ENCODE results near the gene CXorf38.
"Not testable (repeated sequence)": the region's sequence is repeated elsewhere in the genome, so short reads cannot be mapped to it uniquely, and the experiment has no call there.

Gene CXorf38

DNA sequence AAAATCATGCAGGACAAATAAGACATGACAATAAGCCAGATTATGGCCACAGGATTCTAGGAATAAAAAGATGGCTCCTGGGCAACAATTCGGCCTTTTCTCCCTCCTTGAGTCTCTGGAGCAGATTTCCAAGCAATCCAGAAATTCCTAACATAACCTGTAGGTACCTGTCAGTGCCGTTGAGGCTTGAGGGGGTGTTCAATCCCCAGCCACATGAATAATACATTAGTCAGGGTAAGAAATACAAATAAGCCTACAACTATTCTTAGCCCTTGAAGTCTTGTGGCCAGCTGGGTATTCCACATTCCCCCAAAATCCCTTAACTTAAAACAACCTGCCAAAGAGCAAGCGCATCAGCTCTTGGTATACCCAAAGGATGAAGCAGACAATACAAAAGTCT lies 9.7 kb downstream of the CXorf38 start:
- in situ Hi-C loops (cut with HindIII; ENCODE audit: low sequenced_read_pairs), result no loop called here

DNA sequence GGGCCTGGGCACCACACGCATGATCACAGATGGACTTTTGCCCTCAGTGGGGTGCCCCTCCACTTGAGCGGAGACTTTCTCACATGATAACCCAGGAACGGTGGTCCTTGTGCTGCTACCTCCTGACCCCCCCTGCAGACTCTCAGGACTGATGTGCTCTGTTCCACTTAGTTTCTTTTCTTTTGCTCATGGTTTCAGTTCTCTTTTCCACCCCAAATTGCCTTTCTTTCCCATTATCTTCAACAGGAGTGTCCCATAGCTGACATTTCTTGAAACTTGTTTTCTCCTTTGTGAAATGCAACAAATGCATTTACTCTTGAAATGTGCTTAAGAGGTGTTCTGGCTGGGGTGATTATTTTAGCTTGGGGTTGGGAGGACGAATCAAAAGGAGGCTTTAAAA lies 15.2 kb downstream of the CXorf38 start:
- in situ Hi-C loops (cut with HindIII; ENCODE audit: low sequenced_read_pairs), result no loop called here

DNA sequence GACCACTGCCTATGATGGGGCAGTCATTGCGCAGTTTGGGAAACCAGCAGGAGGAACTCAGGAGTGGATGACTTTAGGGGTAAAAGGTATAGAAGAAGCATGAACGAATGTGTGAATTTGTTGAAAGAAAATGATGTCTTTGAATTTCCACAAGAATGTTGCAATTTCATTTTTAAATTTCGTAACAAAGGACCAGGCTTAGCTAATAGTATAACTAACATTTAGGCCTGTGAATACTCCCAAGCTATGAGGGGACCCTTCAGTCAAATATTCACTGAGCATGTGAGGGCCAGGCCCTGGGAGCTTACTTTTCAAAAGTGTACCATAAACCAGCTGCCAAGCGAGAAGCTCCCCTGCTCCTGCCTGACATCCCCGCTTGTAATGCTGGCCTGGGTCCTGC lies 18.9 kb downstream of the CXorf38 start:
- in situ Hi-C loops (cut with HindIII; ENCODE audit: low sequenced_read_pairs), result no loop called here

DNA sequence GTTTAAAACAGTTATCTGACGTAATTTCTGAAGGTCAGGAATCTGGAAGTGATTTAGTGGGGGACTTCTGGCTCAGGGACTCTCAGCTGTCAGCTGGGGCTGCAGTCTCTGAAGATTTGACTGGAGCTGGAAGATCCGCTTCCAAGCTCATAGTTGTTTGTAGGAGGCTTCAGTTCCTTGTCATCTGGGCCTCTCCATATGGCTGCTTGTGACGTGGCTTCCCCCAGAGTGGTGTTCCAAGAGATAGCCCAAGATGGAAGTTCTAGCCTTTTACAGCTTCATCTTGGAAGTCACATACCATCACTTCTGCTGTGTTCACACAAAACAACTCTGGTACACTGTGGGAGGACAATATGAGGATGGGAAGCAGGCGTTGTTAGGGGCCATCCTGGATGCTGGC lies 22.1 kb downstream of the CXorf38 start:
- in situ Hi-C loops (cut with HindIII; ENCODE audit: low sequenced_read_pairs), result no loop called here

DNA sequence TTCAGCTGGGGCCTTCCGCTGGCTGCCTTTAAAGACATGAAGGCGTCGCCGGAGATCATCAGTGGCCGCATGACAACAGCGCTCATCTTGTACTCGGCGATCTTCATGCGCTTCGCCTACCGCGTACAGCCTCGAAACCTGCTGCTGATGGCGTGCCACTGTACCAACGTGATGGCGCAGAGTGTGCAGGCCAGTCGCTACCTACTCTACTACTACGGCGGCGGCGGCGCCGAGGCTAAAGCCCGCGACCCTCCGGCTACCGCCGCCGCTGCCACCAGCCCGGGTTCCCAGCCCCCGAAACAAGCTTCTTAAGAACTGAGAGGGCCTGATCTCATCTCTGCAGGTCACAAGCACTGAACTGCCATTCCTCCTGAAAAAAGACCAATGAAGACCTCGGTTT lies 23.7 kb downstream of the CXorf38 start:
- in situ Hi-C loops (cut with HindIII; ENCODE audit: low sequenced_read_pairs), result no loop called here

DNA sequence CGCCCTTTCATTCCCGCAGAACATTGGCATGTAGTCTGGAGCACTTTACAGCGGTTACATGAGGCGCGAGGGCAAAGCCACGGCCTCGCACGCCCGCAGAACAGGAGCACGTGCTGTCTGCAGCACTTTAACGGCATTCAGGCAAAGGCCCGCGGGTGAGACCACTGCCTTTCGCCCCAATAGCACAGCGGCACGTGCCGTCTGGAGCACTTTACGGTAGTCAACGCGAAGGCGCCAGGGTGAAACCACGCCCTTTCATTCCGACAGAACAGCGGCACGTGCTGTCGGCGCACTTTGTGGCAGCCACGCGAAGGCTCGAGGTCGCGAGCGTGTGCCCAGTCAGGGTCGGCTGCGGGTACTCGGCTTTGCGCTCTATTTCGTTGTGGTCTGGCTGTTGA lies 24.2 kb downstream of the CXorf38 start, which contains the start of gene MPC1L:
MPC1L (plus strand) TSS at position 290 of the 398 bp plus-strand sequence. CDS start 138 bp downstream, outside the sequence.
- in situ Hi-C loops (cut with HindIII; ENCODE audit: low sequenced_read_pairs), result no loop called here

DNA sequence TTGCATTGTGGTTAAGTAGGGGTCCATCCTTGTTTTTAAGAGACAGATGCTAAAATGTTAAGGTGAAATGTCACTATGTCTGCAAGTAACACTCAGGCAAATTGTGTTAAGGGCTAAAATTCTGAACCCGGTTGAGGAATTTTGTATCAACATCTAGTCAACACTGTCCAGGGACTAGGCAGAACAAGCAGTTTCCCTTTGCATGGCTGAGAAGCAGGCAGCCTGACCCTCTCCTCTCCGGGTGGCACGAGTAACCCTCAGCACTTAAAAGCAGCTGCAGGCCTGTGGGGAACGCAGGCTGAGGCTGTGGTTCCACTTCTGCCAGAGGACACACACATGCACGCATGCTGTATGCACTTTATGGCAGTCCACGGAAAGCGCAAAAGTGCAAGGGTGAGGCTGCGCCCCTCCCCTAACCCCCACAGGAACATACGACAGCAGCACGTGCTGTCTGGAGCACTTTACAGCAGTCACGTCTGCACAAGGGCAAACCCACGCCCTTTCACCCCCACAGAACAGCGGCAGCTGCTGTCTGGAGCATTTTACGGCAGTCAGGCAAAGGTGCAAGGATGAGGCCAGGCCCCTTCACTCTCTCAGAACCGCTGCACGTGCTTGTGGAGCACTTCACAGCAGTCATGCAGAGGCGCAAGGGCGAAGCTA lies 24.8 kb downstream of the CXorf38 start:
- in situ Hi-C loops (cut with HindIII; ENCODE audit: low sequenced_read_pairs), result no loop called here

DNA sequence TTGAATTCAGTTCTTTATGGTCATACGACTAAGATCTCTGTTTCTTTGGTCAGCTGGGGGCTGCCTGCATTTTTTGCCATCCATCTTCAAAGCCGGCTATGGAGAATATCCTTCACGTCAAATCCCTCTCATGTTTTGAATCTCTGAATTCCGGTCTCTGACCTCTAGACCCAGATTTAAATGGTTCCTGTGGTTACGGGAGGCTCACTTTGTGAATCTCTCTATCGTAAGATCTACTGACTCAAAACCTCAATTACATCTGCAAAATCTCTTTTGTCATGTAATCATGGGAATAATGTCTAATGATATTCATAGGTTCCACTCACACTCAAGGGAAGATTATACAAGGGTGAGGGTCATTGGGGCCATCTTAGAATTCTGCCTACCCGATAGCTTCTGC lies 29.8 kb downstream of the CXorf38 start:
- in situ Hi-C loops (cut with HindIII; ENCODE audit: low sequenced_read_pairs), result no loop called here

DNA sequence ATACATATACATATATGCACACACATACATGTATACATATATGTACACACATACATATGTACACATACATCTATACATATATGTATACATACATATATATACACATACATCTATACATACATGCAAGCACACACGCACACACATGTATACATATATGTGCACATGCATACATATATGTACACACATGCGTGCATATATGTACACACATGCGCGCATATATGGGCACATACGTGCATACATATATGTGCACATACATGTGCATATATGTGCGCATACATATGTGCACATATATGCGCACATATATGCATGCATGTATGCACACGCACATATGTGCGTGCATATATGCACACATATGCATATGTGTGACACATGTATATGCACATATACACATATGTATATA lies 31.4 kb downstream of the CXorf38 start:
- in situ Hi-C loops (cut with HindIII; ENCODE audit: low sequenced_read_pairs), result no loop called here

DNA sequence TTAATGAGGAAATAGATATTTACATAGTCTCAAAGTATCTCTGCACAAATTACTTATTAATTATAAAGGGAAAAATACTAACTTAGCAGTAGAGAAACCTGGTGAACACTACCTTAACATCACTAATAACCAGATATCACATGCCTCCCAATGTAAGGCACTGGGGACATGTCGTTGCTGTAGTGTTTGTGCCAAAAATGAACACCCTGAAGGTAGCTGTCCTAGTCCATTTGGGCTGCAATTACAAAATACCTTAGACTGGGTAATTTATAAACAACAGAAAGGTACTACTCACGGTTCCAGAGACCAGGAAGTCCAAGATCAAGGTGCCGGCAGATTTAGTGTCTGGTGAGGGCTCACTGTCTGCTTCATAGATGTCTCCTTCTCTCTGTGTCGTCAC lies 34.9 kb downstream of the CXorf38 start:
- in situ Hi-C loops (cut with HindIII; ENCODE audit: low sequenced_read_pairs), result no loop called here

DNA sequence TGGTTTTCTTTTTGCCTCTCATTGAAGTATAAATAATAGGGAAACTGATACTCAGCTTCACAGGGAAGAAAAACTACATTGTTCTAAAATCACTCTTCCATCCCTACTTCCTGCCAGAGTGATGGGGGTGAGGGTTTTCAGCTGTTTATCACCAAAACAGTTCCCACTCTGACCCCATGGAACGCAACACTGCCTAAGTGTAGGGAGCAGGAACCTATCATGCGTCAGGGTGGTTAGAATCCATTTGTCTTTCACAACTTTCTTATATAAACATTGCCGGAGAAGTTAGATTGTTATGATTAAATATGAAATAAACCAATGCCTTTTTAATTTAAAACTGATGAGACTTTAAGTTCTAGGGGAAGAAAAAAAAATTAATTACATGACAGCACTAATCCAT lies 40.0 kb downstream of the CXorf38 start:
- in situ Hi-C loops (cut with HindIII; ENCODE audit: low sequenced_read_pairs), result no loop called here

DNA sequence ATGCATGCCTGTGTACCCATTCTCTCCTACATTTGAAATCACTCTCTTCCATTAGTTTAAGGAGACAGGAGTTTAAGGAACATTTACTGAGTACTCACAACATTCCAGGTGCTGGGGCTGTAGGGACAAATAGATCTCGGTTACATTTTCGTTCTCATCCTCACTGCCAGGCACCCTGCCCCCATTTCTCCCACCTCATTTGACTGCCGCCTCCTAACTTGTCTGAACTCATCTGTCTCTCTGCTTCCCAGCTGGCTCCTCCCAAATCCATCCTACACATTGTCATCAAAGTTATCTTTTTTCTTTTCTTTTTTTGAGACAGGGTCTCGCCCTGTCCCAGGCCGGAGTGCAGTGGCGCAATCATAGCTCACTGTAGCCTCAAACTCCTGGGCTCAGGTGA lies 43.9 kb downstream of the CXorf38 start:
- in situ Hi-C loops (cut with HindIII; ENCODE audit: low sequenced_read_pairs), result no loop called here

DNA sequence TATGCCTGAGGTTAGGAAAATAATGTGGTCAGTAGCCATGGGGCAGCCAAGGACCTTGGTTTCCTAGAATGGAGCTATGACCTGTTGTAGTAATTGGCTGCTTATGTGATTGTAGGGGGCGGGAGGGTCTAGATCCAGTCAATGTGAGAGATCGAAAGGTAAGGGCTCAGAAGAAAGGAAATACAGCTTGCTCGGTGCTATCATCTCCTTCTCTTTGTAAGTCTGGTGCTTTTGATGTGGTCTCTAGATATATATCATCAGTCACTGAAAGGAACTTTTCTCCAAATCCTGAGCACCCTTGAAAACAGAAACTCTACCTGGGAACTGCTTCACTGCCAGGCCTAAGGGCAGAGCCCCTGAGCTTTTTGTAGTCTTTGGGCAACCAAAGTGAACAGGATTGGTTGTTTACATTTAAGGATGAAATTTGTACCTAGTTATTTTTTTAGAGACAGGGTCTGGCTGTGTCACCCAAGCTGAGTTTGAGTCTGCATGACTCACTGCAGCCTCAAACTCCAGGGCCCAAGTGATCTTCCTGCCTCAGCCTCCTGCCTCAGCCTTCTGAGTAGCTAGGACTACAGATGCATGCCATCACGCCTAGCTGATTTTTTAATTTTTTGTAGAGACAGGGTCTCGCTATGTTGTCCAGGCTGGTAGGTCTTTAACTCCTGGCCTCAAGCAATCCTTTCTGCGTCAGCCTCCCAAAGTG lies 57.6 kb downstream of the CXorf38 start:
- in situ Hi-C loops (cut with HindIII; ENCODE audit: low sequenced_read_pairs), result not testable (repeated sequence)

DNA sequence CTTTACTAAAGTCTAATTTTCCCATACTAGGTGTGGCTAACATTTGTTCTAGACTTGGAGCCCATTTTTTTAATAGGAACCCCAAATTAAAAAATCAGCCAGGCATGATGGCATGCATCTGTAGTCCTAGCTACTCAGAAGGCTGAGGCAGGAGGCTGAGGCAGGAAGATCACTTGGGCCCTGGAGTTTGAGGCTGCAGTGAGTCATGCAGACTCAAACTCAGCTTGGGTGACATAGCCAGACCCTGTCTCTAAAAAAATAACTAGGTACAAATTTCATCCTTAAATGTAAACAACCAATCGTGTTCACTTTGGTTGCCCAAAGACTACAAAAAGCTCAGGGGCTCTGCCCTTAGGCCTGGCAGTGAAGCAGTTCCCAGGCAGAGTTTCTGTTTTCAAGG lies 59.7 kb downstream of the CXorf38 start:
- in situ Hi-C loops (cut with HindIII; ENCODE audit: low sequenced_read_pairs), result not testable (repeated sequence)

DNA sequence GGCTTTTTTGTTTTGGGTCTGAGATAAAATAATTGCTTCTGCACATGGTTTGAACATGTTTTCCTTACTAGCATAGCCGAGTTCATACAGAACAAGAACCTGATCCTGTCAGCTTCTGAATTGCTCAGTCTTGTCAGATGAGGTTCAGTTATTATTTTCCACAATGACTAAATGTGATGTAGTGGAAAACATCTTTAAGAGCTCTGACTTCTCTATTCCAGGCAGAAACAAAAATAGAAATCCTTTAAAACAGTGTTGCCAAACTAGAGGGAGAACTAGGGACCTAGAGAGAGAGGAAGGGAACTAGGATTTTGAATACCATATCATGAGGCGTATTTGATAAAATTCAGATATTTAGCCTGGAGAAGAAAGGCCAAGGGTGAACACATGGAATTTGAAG lies 64.5 kb downstream of the CXorf38 start:
- in situ Hi-C loops (cut with HindIII; ENCODE audit: low sequenced_read_pairs), result no loop called here

DNA sequence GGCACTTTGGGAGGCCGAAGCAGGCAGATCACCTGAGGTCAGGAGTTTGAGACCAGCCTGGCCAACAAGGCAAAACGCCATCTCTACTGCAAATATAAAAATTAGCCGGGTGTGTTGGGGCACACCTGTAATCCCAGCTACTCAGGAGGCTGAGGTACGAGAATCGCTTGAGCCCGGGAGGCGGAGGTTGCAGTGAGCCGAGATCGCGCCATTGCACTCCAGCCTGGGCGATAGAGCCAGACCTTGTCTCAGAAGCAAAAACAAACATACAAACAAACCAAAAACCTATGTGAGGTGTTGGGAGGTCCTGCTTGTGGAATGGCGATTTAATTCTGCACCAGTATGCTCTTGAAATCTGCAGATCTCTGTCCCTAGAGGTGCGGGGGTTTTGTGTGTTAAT lies 65.2 kb downstream of the CXorf38 start:
- in situ Hi-C loops (cut with HindIII; ENCODE audit: low sequenced_read_pairs), result not testable (repeated sequence)

DNA sequence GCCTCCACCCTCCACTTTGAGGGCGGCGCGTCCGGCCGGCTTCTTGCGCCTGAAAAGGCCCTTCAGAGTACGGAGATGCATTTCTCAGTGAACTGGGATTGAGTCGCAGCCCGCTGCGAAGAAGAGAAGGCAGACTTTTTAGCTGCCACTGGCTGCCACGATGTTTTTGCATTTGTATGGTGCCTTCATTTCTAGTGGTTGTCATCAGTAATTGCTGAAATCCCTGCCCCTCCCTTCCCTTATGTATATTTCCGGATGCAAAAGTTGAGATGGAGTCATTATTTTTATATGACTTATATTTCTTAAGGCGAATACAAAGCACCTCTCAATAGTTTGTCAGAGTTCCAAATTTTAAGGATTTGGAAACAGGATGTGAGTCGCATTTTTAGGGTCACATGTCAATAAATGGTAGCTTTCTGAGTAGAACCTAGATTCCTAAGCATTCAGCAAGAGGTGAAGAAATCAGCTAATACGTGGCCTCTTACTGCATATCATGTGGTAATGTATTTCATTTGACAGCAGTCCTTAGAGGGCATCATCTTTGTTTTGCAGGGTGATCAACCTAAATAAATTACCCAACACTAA lies 65.9 kb downstream of the CXorf38 start:
- in situ Hi-C loops (cut with HindIII; ENCODE audit: low sequenced_read_pairs), result no loop called here

DNA sequence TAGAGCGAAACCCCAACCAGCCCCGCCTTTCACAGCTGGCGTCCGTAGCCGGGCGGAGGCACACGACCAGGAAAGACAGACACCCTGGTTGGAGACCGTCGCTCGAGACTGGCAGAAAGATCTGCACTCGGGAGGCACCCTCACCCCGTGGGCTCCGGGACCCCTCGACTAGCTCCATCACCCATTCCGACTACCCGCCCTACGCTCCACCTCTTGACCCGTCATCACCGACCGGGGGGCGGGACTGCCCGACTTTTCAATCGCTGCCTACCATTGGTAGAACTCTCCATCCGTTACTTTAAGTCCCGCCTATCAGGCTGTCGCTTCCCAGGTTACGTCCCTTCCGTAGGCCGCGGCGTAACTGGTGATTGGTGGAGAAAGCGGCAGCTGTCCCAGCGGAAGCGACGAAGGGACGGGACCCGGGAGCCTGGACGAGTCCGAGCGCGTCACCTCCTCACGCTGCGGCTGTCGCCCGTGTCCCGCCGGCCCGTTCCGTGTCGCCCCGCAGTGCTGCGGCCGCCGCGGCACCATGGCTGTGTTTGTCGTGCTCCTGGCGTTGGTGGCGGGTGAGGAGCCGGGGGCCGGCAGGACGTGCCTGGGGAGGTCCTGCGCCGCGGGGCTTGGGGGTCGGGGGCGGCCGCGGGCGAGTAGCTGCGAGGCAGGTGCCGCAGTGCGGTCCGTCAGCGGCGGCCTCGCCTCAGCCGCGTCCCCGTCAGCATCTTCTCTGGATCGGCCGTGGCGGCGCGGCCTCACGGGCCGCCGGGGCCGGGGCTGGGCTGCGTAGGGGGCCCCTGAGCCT lies 66.6 kb downstream of the CXorf38 start, which contains the start of gene ATP6AP2:
ATP6AP2 (plus strand) TSS at position 434 of the 799 bp plus-strand sequence; CDS start at position 530, 96 bp downstream.
- in situ Hi-C loops (cut with HindIII; ENCODE audit: low sequenced_read_pairs), result no loop called here

DNA sequence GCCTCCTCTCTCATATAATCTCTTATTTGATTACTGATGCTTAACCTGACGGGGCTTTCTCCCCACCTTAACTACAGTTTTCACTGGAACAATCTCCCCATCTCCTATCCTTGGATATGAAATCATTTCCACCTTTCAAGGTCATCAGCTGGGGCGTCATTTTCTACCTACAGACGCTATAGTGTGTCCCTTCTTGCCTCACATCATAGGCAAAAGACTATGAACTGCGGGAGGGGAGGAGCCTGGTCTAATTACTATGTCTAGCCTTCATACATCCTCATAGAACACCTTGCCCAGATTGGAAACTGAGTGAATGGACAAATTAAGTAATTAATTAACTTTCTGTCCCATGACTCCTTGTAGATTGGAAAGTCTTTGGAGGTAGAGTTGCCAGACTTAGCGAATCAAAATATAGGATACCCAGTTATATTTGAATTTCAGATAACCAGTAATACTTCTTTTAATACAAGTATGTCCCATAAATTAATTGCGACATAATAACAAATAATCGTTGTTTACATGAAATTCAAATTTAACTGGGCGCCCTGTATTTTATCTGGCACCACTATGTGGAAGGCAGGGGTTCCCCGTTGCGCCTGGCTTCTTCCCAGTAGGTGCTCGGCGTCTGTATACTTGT lies 67.3 kb downstream of the CXorf38 start:
- in situ Hi-C loops (cut with HindIII; ENCODE audit: low sequenced_read_pairs), result no loop called here

DNA sequence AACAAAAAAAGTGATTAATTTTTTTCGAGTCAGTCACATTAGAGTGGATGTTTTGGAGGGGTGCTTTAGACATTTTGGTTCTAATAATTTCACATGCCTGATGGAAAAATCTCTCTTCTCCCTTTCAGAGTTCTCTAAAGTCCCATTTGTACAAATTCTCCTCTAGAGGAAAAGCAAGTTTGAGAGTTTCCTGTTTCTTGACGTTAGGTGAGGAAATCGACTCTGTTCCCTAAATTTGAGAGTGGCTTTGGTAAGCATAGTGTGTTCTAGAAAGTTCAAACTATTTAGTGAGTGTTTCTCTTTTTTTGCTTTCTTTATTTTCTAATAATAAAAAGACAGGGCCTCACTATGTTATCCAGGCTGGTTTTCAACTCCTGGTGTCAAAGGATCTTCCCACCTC lies 68.2 kb downstream of the CXorf38 start:
- in situ Hi-C loops (cut with HindIII; ENCODE audit: low sequenced_read_pairs), result no loop called here
